ENCODE data around the gene COPG1. TPM values are rescaled to one million over a fixed set of nuclear protein-coding genes. Genes with fewer than 3 reads are reported as not detected.

COPG1 gene
- total and polyA plus RNA-seq, 9 of the 15 experiments (the other 6 are each of a cell fraction or from before 2014, with no cell fraction given): 40.3 to 105 (median 62.4) TPM

- TF ChIP-seq HDAC2 (IDR thresholded peaks at IDR 0.05) (peak; percentile 70; the same call in 1 of the 2 replicates), MYC (IDR thresholded peaks at IDR 0.05; ENCODE audit: low read depth, low read length) (peak; percentile 11; the same call in 1 of the 2 replicates), MYC (CRISPR knock-in tag; IDR thresholded peaks at IDR 0.05; ENCODE audit: borderline replicate concordance, low read depth) (no peak), HNRNPL (IDR thresholded peaks at IDR 0.05; ENCODE audit: low read depth, low read length) (no peak), TCF7 (IDR thresholded peaks at IDR 0.05; ENCODE audit: borderline replicate concordance) (no peak), RBM25 (IDR thresholded peaks at IDR 0.05; ENCODE audit: low read depth, low read length, severe bottlenecking) (peak; percentile 49), KDM1A (IDR thresholded peaks at IDR 0.05) (peak; percentile 56 to 65), MAFK (IDR thresholded peaks at IDR 0.05; ENCODE audit: low read length) (no peak), ZBTB26 (CRISPR knock-in tag; IDR thresholded peaks at IDR 0.05) (no peak), LEF1 (IDR thresholded peaks at IDR 0.05) (0 out of 2 replicates have a peak, but pooled peaks have one; percentile 61), CTBP1 (IDR thresholded peaks at IDR 0.05; ENCODE audit: borderline replicate concordance) (peak; percentile 67; the same call in 1 of the 2 replicates), SMARCA5 (IDR thresholded peaks at IDR 0.05) (no peak; the same call in 1 of the 2 replicates), TCF3 (CRISPR knock-in tag; IDR thresholded peaks at IDR 0.05) (0 out of 2 replicates have a peak, but pooled peaks have one; percentile 17), NRF1 (conservative IDR thresholded peaks at IDR 0.05 in 1 of 2, IDR thresholded peaks at IDR 0.05 in 1 of 2) (peak; percentile 15 to 46; a peak in 2 of 4 replicates), NR2C2 (CRISPR knock-in tag; IDR thresholded peaks at IDR 0.05) (no peak), NR2C2 (tag; IDR thresholded peaks at IDR 0.05) (peak; percentile 49), SOX6 (IDR thresholded peaks at IDR 0.05) (peak; percentile 62), CBFA2T3 (IDR thresholded peaks at IDR 0.05) (0 out of 2 replicates have a peak, but pooled peaks have one; percentile 8)
- TF ChIP-seq, protein P1, sequence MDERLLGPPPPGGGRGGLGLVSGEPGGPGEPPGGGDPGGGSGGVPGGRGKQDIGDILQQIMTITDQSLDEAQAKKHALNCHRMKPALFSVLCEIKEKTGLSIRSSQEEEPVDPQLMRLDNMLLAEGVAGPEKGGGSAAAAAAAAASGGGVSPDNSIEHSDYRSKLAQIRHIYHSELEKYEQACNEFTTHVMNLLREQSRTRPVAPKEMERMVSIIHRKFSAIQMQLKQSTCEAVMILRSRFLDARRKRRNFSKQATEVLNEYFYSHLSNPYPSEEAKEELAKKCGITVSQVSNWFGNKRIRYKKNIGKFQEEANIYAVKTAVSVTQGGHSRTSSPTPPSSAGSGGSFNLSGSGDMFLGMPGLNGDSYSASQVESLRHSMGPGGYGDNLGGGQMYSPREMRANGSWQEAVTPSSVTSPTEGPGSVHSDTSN (CRISPR knock-in tag; IDR thresholded peaks at IDR 0.05; ENCODE audit: low read depth): no peak
- TF ChIP-seq, protein P1 (tag; conservative IDR thresholded peaks at IDR 0.05; ENCODE audit: low read depth): peak; percentile 38; the same call in 1 of the 2 replicates
- TF ChIP-seq, protein P2, sequence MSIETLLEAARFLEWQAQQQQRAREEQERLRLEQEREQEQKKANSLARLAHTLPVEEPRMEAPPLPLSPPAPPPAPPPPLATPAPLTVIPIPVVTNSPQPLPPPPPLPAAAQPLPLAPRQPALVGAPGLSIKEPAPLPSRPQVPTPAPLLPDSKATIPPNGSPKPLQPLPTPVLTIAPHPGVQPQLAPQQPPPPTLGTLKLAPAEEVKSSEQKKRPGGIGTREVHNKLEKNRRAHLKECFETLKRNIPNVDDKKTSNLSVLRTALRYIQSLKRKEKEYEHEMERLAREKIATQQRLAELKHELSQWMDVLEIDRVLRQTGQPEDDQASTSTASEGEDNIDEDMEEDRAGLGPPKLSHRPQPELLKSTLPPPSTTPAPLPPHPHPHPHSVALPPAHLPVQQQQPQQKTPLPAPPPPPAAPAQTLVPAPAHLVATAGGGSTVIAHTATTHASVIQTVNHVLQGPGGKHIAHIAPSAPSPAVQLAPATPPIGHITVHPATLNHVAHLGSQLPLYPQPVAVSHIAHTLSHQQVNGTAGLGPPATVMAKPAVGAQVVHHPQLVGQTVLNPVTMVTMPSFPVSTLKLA (conservative IDR thresholded peaks at IDR 0.05): peak in 1 of 2 experiments; percentile 51; a peak in 1 of 4 replicates
- TF ChIP-seq, protein P3, sequence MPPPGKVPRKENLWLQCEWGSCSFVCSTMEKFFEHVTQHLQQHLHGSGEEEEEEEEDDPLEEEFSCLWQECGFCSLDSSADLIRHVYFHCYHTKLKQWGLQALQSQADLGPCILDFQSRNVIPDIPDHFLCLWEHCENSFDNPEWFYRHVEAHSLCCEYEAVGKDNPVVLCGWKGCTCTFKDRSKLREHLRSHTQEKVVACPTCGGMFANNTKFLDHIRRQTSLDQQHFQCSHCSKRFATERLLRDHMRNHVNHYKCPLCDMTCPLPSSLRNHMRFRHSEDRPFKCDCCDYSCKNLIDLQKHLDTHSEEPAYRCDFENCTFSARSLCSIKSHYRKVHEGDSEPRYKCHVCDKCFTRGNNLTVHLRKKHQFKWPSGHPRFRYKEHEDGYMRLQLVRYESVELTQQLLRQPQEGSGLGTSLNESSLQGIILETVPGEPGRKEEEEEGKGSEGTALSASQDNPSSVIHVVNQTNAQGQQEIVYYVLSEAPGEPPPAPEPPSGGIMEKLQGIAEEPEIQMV (tag; conservative IDR thresholded peaks at IDR 0.05; ENCODE audit: low read depth): 0 out of 2 replicates have a peak, but pooled peaks have one; percentile 19
These were observed 10.3 kb upstream of the COPG1 start (continued) for GRCh38 chr3:129238945-129239705.

All from K562 (cell line).